ENCODE measurements around the gene GPX8.

- no peak for TF ChIP-seq POLR2A (IDR thresholded peaks at IDR 0.05)
- TF ChIP-seq CTCF (IDR thresholded peaks at IDR 0.05 in 4 of 5, conservative IDR thresholded peaks at IDR 0.05 in 1 of 5): no peak
These were observed 17.1 kb downstream of the GPX8 start for GRCh38 chr5:55177078-55177477.
